Measurements from ENCODE around the gene LIN7A.
"Not testable (repeated sequence)": the region's sequence is repeated elsewhere in the genome, so short reads cannot be mapped to it uniquely, and the experiment has no call there.

Gene LIN7A

GRCh38 chr12:80881106-80881505 lies 56.6 kb downstream of the LIN7A start:
- H3K9me3 Mint-ChIP-seq, result peaks cover 10% of the 10 kb centered on the region
- no peaks in the 10 kb centered on the region for H3K27me3 Mint-ChIP-seq
- H3K27ac Mint-ChIP-seq, result no peak overlapping the region
- H3K4me1 Mint-ChIP-seq, result no peaks in the 10 kb centered on the region
- H3K36me3 Mint-ChIP-seq, result no peaks in the 10 kb centered on the region
- no peak overlapping the region for H3K4me3 Mint-ChIP-seq

GRCh38 chr12:80878452-80878851 lies 59.3 kb downstream of the LIN7A start:
- not testable (repeated sequence) for H3K36me3 Mint-ChIP-seq, H3K27ac Mint-ChIP-seq, H3K4me3 Mint-ChIP-seq, H3K27me3 Mint-ChIP-seq, H3K4me1 Mint-ChIP-seq
- H3K9me3 Mint-ChIP-seq, result peaks cover 13% of the 10 kb centered on the region

- H3K9me3 Mint-ChIP-seq, result peaks cover 8% of the 10 kb centered on the region
- no peak overlapping the region for H3K27ac Mint-ChIP-seq
- no peak overlapping the region for H3K4me3 Mint-ChIP-seq
- H3K4me1 Mint-ChIP-seq, result no peaks in the 10 kb centered on the region
- H3K27me3 Mint-ChIP-seq, result no peaks in the 10 kb centered on the region
- no peaks in the 10 kb centered on the region for H3K36me3 Mint-ChIP-seq
These were observed 59.9 kb downstream of the LIN7A start for GRCh38 chr12:80877721-80878265.

DNA sequence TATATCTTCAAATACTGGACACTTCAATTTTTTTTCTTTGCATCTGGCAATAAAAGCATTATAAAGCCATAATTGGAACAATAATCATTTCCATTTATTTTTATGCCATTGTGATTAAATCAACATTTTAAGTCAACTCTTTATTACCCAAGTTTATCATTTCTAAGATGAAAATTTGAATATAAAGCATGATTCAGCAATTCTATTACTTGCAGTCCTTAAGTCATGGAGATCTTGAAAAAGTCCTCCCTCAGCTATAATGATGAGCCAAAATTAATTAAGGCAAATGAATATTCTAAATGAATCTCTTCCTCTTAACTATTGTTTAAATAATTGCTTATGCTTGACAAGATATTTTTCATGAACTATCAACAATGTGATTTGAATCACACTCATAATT lies 65.7 kb downstream of the LIN7A start:
- Mint-ChIP-seq H3K9me3 (peaks cover 5% of the 10 kb centered on the region), H3K4me1 (no peaks in the 10 kb centered on the region), H3K27me3 (no peaks in the 10 kb centered on the region), H3K27ac (no peak overlapping the region), H3K36me3 (no peaks in the 10 kb centered on the region), H3K4me3 (no peak overlapping the region)

- H3K4me1 Mint-ChIP-seq, result no peaks in the 10 kb centered on the region
- no peak overlapping the region for H3K4me3 Mint-ChIP-seq
- H3K36me3 Mint-ChIP-seq, result no peaks in the 10 kb centered on the region
- no peaks in the 10 kb centered on the region for H3K9me3 Mint-ChIP-seq
- H3K27me3 Mint-ChIP-seq, result no peaks in the 10 kb centered on the region
- H3K27ac Mint-ChIP-seq, result no peak overlapping the region
These were observed 68.5 kb downstream of the LIN7A start for GRCh38 chr12:80869264-80869663.

- H3K27ac Mint-ChIP-seq, result no peak overlapping the region
- no peaks in the 10 kb centered on the region for H3K36me3 Mint-ChIP-seq
- no peaks in the 10 kb centered on the region for H3K9me3 Mint-ChIP-seq
- H3K4me3 Mint-ChIP-seq, result no peak overlapping the region
- H3K27me3 Mint-ChIP-seq, result no peaks in the 10 kb centered on the region
- H3K4me1 Mint-ChIP-seq, result no peaks in the 10 kb centered on the region
These were observed 69.2 kb downstream of the LIN7A start for GRCh38 chr12:80868576-80868975.

- no peak overlapping the region for H3K27ac Mint-ChIP-seq
- no peaks in the 10 kb centered on the region for H3K27me3 Mint-ChIP-seq
- no peak overlapping the region for H3K4me3 Mint-ChIP-seq
- no peaks in the 10 kb centered on the region for H3K36me3 Mint-ChIP-seq
- no peaks in the 10 kb centered on the region for H3K9me3 Mint-ChIP-seq
- H3K4me1 Mint-ChIP-seq, result no peaks in the 10 kb centered on the region
These were observed 69.8 kb downstream of the LIN7A start for GRCh38 chr12:80867941-80868340.

- Mint-ChIP-seq H3K4me3 (no peak overlapping the region), H3K27me3 (no peaks in the 10 kb centered on the region), H3K27ac (no peak overlapping the region), H3K9me3 (no peaks in the 10 kb centered on the region), H3K36me3 (no peaks in the 10 kb centered on the region), H3K4me1 (no peaks in the 10 kb centered on the region)
These were observed 73.5 kb downstream of the LIN7A start for GRCh38 chr12:80864046-80864735.

- Mint-ChIP-seq H3K27ac (no peak overlapping the region), H3K9me3 (no peaks in the 10 kb centered on the region), H3K4me3 (no peak overlapping the region), H3K27me3 (no peaks in the 10 kb centered on the region), H3K36me3 (no peaks in the 10 kb centered on the region), H3K4me1 (no peaks in the 10 kb centered on the region)
These were observed 75.2 kb downstream of the LIN7A start for GRCh38 chr12:80862531-80862930.

DNA sequence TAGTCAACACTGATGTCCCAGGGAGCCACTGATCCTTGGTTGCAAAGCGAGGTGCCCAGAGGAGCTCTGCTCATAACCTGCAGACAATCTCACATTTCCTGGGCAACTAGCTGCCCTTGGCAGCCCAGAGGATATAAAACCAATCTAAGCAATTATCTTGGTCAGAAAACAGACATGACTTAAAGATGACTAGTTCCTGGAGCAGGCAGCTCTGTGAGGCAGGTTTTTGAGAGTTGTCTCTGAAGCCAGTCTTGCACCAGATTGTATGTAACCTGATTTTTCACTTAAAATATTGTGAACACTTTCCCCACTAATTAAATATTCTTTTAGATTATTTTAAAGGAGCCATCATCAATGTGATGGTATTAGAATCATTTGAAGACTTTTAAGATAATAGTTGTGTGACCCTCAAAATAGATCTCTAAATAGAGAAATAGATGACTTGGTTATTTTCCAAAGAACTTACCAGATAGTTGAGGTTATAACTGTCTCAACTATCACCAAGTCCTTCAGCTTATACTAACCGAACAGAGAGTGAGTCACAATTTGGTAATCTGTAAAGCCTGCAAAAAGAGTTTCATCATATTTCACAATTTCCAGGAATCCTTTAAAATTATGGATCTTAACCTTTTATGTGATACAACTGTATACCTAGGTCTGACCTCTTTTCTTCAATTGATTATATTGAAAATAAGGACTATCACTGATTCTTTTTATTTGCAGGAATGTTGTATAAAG lies 75.9 kb downstream of the LIN7A start:
- no peak overlapping the region for H3K27ac Mint-ChIP-seq
- no peaks in the 10 kb centered on the region for H3K27me3 Mint-ChIP-seq
- no peaks in the 10 kb centered on the region for H3K9me3 Mint-ChIP-seq
- H3K4me3 Mint-ChIP-seq, result no peak overlapping the region
- no peaks in the 10 kb centered on the region for H3K4me1 Mint-ChIP-seq
- H3K36me3 Mint-ChIP-seq, result no peaks in the 10 kb centered on the region

- H3K36me3 Mint-ChIP-seq, result no peaks in the 10 kb centered on the region
- no peaks in the 10 kb centered on the region for H3K27me3 Mint-ChIP-seq
- H3K9me3 Mint-ChIP-seq, result no peaks in the 10 kb centered on the region
- H3K4me3 Mint-ChIP-seq, result no peak overlapping the region
- H3K27ac Mint-ChIP-seq, result no peak overlapping the region
- H3K4me1 Mint-ChIP-seq, result no peaks in the 10 kb centered on the region
These were observed 76.8 kb downstream of the LIN7A start for GRCh38 chr12:80860928-80861327.

GRCh38 chr12:80860206-80860605 lies 77.5 kb downstream of the LIN7A start:
- no peaks in the 10 kb centered on the region for H3K9me3 Mint-ChIP-seq
- no peak overlapping the region for H3K4me3 Mint-ChIP-seq
- H3K27me3 Mint-ChIP-seq, result no peaks in the 10 kb centered on the region
- no peaks in the 10 kb centered on the region for H3K4me1 Mint-ChIP-seq
- no peak overlapping the region for H3K27ac Mint-ChIP-seq
- H3K36me3 Mint-ChIP-seq, result no peaks in the 10 kb centered on the region

DNA sequence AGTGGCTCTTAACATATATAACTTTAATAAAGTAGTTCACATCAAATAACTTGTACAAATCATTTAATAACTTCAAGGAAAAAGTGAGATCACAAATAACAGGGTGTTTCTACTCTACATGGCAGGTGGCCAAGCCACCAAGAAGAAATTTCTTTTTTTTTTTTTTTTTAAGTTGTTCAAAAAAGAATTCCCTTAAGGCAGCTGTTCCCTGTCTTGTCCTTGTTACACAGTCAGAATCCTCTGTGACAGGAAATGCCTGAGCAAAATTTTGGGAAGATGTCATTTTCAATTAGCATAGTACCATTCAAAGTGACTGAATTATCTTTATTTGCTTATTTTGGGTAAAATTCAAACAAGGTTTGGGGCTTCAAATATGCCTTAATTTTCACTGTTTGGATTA lies 79.4 kb downstream of the LIN7A start:
- H3K27me3 Mint-ChIP-seq, result no peaks in the 10 kb centered on the region
- H3K4me3 Mint-ChIP-seq, result no peak overlapping the region
- no peaks in the 10 kb centered on the region for H3K9me3 Mint-ChIP-seq
- no peaks in the 10 kb centered on the region for H3K36me3 Mint-ChIP-seq
- H3K27ac Mint-ChIP-seq, result no peak overlapping the region
- no peaks in the 10 kb centered on the region for H3K4me1 Mint-ChIP-seq

GRCh38 chr12:80857311-80857710 lies 80.4 kb downstream of the LIN7A start:
- no peaks in the 10 kb centered on the region for H3K36me3 Mint-ChIP-seq
- no peak overlapping the region for H3K4me3 Mint-ChIP-seq
- no peak overlapping the region for H3K27ac Mint-ChIP-seq
- no peaks in the 10 kb centered on the region for H3K4me1 Mint-ChIP-seq
- no peaks in the 10 kb centered on the region for H3K27me3 Mint-ChIP-seq
- H3K9me3 Mint-ChIP-seq, result no peaks in the 10 kb centered on the region

GRCh38 chr12:80849337-80849736 lies 88.4 kb downstream of the LIN7A start:
- no peak overlapping the region for H3K27ac Mint-ChIP-seq
- no peaks in the 10 kb centered on the region for H3K27me3 Mint-ChIP-seq
- no peaks in the 10 kb centered on the region for H3K4me1 Mint-ChIP-seq
- H3K9me3 Mint-ChIP-seq, result no peaks in the 10 kb centered on the region
- no peaks in the 10 kb centered on the region for H3K36me3 Mint-ChIP-seq
- no peak overlapping the region for H3K4me3 Mint-ChIP-seq

- Mint-ChIP-seq H3K27me3 (no peaks in the 10 kb centered on the region), H3K4me1 (no peaks in the 10 kb centered on the region), H3K27ac (no peak overlapping the region), H3K9me3 (no peaks in the 10 kb centered on the region), H3K4me3 (no peak overlapping the region), H3K36me3 (no peaks in the 10 kb centered on the region)
These were observed 88.9 kb downstream of the LIN7A start for GRCh38 chr12:80848858-80849257.
